GM12878 (cell line): ENCODE results near the gene GPC6.

Experiments
- CTCF ChIP-seq, 3 experiments: IDR thresholded peaks in 2 of 3; conservative IDR thresholded peaks in 1 of 3; 2 replicates each; pipeline ENCODE4 v1.5.1; 2011; ENCODE audit warnings: low read depth in 3 of 3, low read length in 3 of 3, mild to moderate bottlenecking in 3 of 3, control low read depth in 2 of 3, moderate library complexity in 2 of 3, inconsistent platforms in 1 of 3, mixed read lengths in 1 of 3; ENCODE audit not compliant: control insufficient read depth in 2 of 3, insufficient read depth in 1 of 3; ENCODE audit errors: extremely low read depth in 1 of 3
- ESRRA ChIP-seq: IDR thresholded peaks from 2 replicates; pipeline ENCODE4 v1.6.1; 2012; ENCODE audit warnings: mild to moderate bottlenecking, low read length, improper control_type of control experiment
- FOXM1 ChIP-seq: IDR thresholded peaks from 2 replicates; pipeline ENCODE4 v1.6.1; 2012; ENCODE audit warnings: low read depth, mild to moderate bottlenecking, inconsistent platforms, low read length, moderate library complexity
- HDAC2 ChIP-seq: fragments of 200-600 bp; sonication (generic); IDR thresholded peaks from 2 replicates; pipeline ENCODE4 v1.6.1; 2017
- HDGF ChIP-seq: fragments of 450-650 bp; IDR thresholded peaks from 2 replicates; pipeline ENCODE4 v1.6.1; 2016; ENCODE audit warnings: antibody characterized with exemption
- POLR2A ChIP-seq: IDR thresholded peaks from 2 replicates; pipeline ENCODE4 v1.6.1; 2011; ENCODE audit warnings: low read depth, mild to moderate bottlenecking, low read length
- USF1 ChIP-seq: IDR thresholded peaks from 2 replicates; pipeline ENCODE4 v1.6.1; 2011; ENCODE audit warnings: borderline replicate concordance, low read depth, mild to moderate bottlenecking, moderate library complexity, mixed read lengths, low read length; ENCODE audit not compliant: insufficient read depth; ENCODE audit errors: extremely low read length

GRCh38 chr13:93476175-93476574, 249.6 kb downstream of the GPC6 start:
- TF ChIP-seq USF1 (no peak), FOXM1 (no peak), HDAC2 (no peak), HDGF (no peak), POLR2A (no peak), ESRRA (no peak), CTCF (IDR thresholded peaks at IDR 0.05 in 2 of 3, conservative IDR thresholded peaks at IDR 0.05 in 1 of 3; ENCODE audit: control insufficient read depth in 2 of 3, extremely low read depth in 1 of 3, insufficient read depth in 1 of 3, low read depth in 3 of 3, low read length in 3 of 3) (no peak)
